SK-N-MC (cell line): ENCODE data around the gene EPSTI1.

Experiments used
- EZH2 ChIP-seq: fragments of 200-600 bp; sonication (generic); IDR thresholded peaks from one replicate; pipeline ENCODE4 v1.6.1; 2017; ENCODE audit warnings: antibody characterized with exemption
- FOXP2 ChIP-seq: optimal IDR thresholded peaks from 2 replicates; pipeline ENCODE3; 2011; ENCODE audit warnings: mild to moderate bottlenecking, moderate library complexity; ENCODE audit not compliant: insufficient read depth; ENCODE audit errors: extremely low read length, control extremely low read depth
- POLR2AphosphoS5 ChIP-seq: IDR thresholded peaks from 2 replicates; pipeline ENCODE4 v1.6.1; 2012; ENCODE audit warnings: mild to moderate bottlenecking, low read depth, low read length, borderline replicate concordance

GRCh38 chr13:43023289-43023963 lies 31.4 kb upstream of the EPSTI1 start, which contains the start of gene DNAJC15:
- TF ChIP-seq POLR2AphosphoS5 (no peak), EZH2 (no peak), FOXP2 (no peak)
